ENCODE results near the gene FBXO48.
"Not testable (repeated sequence)": the region's sequence is repeated elsewhere in the genome, so short reads cannot be mapped to it uniquely, and the experiment has no call there.

FBXO48 gene

DNA sequence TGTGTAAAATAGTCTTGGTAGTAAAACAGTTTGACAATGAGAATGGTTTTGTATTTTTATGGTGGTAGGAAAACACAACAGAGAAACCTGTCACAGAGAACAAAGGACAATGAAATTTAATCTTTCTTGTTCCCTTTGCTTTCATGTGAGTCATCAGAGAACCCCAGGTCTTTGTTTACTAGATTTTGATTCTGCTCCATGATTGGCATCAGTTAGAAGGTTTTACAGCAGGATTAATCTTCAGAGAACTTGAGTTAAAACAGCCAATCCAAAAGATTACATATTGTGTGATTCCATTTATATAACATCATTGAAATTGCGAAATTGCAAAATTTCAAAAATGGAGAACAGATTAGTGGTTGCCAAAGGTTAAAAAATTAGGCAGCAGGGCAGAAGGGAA, 2.8 kb upstream of the FBXO48 start:
- DNase-seq: no peak

DNA sequence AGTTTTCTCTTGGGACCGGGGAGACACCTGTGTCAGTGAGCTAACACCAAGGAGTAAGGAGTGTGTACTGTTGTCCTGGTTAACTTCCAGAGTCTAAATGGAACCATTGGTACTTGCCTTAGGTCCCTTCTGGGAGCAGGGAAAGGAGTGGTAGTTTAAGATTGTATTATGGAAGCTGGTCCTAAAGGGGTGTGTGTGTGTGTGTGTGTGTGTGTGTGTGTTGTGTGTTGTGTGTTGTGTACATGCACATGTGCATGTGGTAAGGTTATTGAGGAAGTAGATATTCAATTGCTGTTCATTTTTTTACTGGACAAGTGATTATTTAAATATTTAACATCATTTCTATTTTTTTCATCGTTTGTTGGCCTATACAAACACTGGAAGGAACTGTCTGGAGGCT, 1.7 kb upstream of the FBXO48 start:
- no peak for DNase-seq

DNA sequence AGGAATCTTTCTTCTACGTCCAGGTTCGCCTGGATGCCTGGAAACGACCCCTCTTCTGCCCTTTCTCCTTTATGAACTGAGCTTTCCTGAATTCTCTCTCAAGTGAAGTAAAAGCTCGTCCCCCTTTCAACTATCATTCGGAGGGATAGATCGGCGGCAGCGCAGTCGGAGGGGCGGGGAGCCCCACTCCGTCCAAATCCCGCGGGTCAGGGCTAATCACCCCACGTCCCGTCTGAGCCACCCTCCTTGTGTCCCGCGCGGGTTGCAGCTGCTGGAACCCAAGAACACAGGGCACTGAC, 367 bp downstream of the FBXO48 start:
- DNase-seq: no peak

DNA sequence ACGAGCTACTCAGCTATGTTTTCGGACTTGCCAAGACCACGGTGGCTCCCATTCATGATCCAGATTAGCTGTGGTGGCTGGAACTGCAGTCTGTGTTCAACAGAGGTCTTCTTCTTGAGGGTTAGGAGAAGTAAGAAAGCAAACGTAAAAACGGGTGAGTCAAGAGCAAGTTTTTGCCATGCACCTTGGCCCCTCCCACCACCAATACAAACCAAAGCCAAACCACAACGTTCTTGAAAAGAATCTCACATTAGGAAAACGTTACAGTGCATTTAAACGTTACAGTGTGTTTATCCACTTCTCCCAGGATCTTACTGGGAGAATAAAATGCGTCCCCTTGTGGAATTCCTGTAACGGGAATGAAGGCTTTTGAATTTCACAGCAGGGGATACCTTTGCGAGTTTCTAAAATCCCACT, 725 bp downstream of the FBXO48 start:
- no peak for DNase-seq

DNA sequence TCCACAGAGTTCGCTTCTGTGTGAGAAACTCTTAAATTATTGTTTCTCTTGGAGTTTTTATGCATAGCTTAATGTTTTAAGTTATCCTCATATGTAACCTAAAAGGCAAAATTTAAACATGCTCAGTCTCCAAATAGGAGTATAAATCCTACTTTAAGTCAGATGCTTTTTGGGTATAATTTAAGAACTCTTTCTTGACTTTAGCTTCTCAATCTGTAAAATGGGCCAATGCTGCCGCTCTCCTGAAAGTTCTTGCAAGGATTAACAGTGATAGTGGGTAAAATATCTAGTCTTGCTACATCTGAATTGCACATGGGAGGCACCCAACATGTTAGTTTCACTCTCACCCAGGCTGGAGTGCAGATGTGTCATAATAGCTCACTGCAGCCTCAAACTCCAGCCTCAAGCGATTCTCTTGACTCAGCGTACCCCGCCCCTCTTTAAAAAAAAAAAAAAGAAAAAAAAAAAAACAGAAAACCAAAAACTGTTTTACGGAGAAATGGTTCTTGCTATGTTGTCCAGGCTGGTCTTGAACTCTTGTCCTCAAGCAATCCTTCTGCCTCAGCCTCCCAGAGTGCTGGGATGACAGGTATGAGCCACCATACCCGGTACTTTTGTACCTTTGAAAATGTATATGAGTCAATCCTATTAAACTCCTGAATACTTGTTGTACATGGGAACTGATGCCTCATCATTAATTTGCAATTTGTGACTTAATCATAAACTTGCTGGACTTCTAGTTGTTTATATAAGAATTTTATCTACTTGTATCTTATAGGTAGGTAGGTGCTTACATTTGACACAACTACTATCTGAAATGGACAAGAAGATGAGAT, 1.8 kb downstream of the FBXO48 start:
- no peak for DNase-seq

DNA sequence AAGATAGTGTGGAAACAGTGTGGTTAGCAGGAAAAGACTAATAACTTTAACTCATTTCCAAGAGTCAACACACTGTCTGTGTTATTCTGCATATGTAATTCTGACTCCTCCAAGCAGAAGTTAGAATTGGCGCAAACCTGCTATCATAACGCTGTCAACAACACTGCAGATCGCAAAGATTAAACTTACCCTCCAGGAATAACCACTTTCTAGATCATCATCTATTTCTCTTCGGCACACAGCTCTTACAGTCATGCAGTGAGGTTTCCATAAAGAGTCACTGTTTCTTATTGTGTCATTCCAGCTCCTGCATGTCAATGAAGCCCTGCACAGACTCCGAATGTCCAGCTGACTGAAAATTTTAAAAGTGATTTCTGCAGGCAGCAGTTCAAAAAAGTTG, 2.4 kb downstream of the FBXO48 start:
- no peak for DNase-seq

DNA sequence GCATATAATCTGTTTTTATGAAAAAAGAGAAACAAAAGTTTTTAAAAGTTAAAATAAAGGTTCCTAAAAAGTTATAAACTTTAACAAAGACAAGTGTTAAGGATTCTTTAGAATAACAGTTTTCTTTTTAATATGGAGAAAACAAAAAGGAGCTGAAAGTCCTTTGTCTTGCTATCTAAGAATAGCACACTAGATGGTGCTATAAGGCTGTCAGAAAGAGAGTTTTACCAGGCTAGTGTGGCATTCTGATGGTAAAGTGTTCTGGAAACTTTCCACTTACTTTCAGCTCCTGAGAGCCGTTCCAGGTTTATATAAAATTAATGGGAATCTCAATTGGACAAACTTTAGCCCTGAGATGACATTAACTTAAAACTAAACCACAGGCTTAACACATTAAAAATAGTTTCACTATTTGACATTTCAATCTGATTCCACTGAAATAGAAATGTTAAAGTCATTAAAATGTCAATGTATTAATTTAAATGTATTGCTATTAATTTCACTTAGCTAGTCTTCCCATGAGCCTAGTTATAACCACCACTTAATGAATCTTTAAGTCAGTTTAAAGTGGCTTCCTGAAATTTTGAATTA, 3.7 kb downstream of the FBXO48 start:
- peak; percentile 20 for DNase-seq

DNA sequence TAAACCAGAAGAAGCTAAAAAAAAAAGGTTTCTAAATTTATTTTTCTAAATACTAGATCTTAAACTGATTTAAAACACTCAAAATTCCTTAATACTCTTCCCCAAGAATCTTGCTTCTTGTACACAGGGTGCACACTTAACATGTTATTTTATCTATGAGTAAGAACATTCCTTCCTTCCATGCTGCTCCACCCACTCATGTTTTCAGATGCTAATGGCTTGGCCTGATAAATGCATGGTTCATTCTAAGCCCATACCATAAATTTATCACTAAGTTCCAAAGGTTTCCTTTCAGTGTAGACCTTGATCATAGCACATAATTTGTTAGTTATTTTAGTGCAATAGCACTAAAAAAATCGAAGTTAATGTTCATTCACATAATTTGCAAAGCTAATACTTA, 8.1 kb downstream of the FBXO48 start:
- no peak for DNase-seq

DNA sequence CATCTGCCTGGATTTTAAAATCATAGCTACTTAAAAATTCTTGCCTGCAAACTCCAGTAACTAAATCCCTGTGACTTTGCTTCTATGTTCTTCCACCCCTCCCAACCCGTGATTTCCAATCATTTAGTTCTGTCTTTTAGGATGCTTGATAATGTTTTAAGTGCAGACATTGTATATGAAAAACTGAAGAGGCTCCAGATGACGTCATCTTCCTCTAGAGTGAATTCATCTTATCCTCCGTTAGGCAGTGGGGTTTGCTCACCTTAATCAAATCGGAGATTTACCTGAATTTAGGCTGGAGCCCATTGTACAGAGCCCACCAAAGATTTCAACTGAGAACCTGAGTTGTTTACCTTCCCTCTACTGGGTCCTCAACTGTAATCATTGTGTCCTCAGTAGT, 10.9 kb downstream of the FBXO48 start:
- no peak for DNase-seq

DNA sequence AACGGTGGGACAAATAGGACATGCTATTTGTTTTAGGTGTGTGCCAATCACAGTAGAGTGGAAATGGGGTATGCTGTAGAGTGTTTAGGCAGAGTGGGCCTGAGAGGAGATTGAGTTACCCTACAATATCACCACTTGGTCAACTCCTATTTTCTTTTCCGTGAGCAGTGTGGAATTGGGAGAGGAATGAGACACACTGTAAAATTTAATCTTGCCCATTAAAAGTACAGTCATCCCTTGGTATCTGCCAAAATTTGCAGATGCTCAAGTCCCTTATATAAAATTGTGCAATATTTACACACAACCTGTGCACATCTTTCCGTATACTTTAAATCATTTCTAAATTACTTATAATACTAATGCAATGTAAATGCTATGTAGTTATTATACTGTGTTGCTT, 12.4 kb downstream of the FBXO48 start:
- no peak for DNase-seq

DNA sequence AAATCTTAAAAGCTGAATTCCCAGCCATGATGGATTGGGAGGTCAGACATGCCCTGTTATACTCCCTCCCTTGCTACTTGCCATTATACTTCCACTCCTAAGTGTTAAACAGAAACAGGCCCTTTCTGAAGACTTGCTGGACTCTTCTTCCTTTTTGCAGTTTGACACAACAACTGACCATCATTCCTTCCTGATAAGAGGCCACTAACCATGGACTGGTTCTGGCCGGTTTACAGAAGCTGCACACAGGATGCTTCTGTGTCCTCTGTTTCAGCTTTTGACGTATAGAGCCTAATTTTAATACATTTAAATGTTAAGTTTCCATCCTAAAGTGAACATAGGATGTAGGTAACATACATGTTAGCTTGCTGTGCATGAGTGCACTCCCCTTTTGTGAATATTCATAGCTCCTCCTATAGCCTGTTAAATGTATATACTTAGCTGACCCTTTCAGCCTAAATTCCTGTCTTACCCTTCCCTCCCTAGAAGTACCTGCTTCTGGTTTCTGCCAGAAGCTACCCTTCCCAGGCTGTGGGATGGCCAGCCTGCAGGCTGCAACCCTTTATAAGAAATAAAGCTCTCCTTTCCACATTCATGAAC, 13.2 kb downstream of the FBXO48 start:
- DNase-seq: no peak

DNA sequence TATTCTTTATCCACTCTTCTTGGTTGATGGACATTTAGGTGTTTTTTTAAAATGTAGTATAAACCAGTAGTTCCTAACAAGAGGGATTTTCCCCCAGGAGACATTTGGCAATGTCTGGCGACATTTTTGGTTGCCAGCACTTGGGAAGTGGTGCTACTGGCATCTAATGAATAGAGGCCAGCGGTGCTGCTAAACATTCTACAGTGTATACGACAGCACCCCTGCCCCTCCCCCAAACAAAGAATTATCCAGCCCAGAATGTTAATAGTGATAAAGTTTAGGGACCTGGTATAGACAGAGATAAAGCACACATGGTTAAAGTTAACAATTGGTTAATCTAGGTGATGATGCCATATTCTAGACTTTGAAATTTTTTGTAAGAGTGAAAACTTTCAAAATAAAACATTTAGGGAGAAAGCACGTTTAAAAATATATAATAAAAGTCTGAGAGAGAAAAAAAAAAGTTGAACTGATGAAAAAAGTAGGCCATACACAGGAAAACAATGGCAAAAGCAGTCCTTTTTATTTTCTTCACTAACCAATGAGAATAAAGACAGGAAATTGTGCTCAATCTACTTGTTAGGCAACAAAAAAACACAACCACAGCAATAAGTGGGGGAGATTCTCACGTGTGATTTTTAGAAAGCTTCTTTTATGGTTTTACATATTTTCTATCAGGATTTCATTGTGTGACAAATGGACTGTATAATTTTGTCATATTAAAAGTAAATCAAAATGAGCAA, 14.8 kb downstream of the FBXO48 start:
- DNase-seq: no peak

DNA sequence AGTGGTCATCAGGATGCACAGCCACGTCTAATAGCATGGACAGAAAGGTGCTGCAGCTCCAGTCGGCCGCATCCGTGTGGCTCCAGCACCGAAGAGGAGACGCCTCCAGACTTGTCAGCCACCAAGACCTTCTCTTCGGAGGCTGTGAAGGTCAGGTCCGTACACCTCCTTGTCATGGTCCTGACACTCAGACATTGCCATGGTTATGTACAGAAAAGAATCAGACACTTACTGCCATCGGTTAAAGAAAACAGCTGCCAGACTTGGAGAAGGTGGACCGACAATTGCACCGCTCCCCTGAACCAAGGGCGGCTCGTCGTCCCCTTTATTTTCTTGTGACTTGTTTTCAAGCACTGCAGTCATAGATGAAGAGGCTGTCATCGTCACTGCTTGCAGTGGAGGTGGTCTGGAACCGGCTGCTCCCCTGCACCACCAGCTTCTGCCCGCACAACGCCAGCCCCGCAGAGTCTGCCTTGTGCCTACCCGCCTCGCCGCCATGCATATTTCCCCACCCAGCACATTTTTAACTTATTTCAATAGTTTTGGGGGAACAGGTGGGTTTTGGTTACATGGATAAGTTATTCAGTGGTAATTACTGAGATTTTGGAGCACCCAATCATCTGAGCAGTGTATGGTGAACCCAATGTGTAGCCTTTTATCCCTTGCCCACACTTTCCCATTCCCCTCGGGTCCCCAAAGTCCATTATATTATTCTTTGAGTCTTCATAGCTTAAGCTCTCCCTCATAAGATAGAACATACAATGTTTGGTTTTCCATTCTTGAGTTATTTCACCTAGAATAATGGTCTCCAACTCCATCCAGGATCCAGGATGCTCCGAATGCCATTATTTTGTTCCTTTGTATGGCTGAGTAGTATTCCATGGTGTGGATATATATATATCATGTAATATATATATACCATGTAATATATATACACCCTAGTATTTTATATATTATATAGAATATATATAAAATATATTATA, 18.1 kb downstream of the FBXO48 start:
- DNase-seq: no peak

DNA sequence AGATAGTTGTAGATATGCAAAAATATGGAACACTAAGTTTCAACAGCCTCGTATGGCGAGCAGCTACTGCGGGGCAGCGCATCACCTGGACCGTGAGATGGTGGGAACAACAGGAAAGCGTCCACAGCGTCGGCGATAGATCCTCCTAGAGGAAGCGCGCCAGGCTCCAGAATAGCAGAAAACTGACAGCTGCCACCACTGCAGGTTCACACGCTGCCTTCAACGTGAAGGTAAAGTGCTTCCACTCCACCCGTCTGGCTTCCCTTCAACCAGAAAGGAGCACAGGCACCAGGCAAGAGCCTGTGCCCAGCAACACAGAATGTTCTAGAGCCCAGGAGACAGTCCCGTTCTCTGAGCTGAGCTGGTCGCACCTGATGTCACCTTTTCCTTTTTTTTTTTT, 20.0 kb downstream of the FBXO48 start:
- no peak for DNase-seq

DNA sequence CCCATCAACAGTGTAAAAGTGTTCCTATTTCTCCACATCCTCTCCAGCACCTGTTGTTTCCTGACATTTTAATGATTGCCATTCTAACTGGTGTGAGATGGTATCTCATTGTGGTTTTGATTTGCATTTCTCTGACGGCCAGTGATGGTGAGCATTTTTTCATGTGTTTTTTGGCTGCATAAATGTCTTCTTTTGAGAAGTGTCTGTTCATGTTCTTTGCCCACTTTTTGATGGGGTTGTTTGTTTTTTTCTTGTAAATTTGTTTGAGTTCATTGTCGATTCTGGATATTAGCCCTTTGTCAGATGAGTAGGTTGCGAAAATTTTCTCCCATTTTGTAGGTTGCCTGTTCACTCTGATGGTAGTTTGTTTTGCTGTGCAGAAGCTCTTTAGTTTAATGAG, 20.7 kb downstream of the FBXO48 start:
- DNase-seq: not testable (repeated sequence)

DNA sequence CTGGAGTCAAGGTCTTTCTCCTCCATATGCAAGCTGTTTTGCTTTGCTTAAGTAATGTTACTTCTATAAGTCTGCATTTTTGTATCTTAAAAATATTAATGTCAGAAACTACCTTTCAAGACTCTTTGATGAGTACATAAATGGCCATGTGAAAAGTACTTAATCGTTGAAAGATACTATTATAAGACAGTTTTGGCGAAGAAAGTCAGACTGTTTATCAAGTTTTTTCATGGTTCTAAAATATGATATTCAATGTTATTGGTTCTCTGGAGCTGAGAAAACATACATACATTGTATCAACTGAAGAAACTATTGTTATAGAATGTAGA, 25.1 kb downstream of the FBXO48 start:
- DNase-seq: no peak

DNA sequence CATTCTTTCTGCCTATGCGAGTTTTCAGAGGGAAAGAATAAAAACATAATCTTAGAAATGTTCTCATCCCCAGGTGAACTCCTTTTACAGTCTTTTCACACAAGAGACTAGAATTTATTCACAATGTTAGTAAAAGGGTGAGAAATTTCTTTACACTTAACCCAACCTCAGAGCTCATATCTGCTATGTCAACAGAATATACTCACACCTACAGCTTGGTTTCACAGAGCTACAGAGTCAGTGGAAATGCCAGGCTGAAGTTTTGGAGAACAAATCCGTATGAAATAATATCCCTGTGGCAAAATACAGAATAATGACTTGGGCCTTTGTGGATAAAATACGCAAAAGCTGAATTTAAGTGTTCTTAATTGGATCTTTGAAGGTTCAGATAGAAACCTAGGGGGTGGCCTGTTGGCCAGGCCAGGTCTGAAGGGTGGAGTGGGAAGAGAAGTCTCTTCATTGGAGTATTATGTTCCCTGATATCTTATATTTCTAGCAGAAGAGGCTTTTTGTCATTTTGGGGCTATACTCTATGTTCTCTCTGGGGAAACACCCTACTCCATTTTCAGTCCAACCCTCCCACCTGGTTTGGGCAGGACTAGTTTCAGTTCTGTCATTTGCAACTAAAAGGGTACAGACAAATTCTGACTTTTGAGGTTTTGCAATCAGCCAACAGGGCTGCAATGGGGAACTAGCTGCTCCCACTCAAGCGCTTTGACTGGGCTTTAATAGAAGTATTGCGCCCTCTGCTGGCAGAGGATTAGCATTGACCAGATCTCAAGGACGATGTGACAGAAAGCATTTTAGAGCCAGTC, 25.7 kb downstream of the FBXO48 start:
- DNase-seq: peak; percentile 76

DNA sequence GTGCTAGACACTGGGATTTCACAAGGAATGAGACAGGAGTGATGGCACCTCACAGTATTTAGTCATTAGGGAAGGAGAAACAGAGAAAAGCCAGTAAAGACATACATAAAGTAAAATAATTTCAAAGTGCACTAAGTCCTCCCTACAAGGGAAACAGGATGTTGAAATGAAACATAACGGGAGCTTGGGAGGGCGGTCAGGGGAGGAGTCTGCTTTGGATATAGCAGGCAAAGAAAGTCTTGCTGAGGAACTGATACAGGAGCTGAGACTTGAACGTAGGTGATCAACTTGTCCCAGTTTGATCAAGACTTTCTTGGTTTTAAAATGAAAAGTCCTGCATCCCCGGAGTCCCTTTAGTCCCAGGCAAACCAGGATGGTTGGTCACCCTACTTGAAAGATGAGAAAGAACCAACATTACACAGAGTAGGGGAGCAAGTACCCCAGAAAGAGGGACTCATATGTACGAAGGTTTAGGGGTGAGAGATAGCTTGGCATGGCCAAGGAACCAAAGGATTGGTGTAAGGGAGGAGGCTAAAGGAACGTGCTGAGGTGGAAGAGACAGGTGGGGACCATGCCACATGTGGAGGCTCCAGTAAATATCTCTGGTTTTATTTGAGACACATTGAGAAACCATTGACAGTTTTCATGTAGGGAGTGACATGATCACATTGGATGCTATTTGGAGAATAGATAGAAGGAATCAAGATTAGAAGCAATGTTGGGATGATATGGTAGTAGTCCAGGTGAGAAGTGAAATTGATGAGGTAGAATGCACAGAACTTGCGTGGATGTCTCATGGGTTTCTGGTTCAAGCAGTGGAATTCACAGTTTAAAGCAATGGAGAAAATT, 28.4 kb downstream of the FBXO48 start:
- DNase-seq: no peak

DNA sequence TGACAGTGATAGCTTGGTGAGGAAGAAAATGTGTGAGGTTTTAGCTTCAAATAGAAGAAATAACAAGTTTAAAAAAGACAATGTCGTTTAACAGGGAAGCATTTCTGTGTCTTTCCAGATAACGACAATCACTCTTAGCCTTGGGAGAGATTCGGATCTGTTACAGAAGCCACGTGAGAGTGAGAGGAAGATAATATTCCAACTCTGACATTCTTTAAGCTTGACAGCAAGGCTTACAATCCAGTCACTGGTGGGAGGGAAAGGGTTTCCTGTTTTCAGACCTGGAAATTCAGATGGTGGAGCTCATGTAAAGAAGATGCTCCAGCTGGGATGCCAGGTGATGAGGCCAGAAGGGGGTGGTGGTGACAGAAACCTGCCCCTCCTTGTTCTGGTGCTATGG, 30.8 kb downstream of the FBXO48 start:
- no peak for DNase-seq

DNA sequence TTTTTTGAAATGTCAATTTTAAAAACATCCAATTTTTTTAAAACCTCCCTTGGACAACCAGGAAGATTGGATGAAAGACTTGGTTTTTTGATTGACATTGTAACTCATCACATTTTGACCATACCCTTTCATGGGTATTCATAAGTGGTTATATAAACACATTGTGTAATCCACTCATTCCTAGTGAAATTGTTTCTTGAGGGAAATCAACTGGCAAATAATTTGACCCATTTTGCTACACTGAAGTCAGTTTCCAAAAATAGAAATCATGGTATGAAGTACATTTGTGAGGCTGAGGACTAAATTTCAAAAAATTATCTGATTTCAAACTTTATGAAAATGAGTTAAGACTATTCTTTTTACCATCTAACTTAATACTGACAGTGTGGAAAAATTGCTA, 31.5 kb downstream of the FBXO48 start:
- DNase-seq: no peak

DNA sequence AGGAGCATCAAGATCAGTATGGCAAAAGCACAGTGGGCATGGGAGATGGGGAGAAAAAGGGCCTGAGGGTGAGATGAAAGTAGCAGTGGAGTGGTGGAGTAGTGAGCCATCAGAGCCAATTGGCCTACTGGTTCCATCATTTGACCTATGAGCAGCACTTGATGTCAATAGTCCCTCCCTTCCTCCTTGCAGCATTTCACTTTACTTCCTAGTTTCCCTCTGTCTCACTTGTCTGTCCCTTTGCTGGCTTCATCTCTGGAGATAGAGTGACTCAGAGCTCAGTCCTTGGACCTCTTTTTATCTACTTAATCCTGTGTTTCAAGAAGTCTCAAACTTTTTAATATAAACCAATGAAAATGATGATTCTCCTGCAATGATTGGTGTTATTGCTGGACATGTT, 32.1 kb downstream of the FBXO48 start:
- DNase-seq: no peak
